ENCODE measurements around the gene C19orf85. TPM values are rescaled to one million over a fixed set of nuclear protein-coding genes. Genes with fewer than 3 reads are reported as not detected.

The C19orf85 gene
- total and polyA plus RNA-seq, 10 of the 15 experiments (the other 5 are each of a cell fraction or from before 2014, with no cell fraction given) = not detected

- TF ChIP-seq, protein P1, sequence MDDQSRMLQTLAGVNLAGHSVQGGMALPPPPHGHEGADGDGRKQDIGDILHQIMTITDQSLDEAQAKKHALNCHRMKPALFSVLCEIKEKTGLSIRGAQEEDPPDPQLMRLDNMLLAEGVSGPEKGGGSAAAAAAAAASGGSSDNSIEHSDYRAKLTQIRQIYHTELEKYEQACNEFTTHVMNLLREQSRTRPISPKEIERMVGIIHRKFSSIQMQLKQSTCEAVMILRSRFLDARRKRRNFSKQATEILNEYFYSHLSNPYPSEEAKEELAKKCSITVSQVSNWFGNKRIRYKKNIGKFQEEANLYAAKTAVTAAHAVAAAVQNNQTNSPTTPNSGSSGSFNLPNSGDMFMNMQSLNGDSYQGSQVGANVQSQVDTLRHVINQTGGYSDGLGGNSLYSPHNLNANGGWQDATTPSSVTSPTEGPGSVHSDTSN (IDR thresholded peaks at IDR 0.05; ENCODE audit: insufficient replicate concordance, low read depth, low read length) = peak; percentile 97
- TF ChIP-seq ZBTB33 (IDR thresholded peaks at IDR 0.05) (no peak), USF2 (IDR thresholded peaks at IDR 0.05; ENCODE audit: borderline replicate concordance, low read depth, low read length) (peak; percentile 81), SMAD5 (IDR thresholded peaks at IDR 0.05; ENCODE audit: low read depth) (peak; percentile 36; the same call in 1 of the 2 replicates), GATAD2B (conservative IDR thresholded peaks at IDR 0.05; ENCODE audit: low read depth) (peak; percentile 57), USF1 (IDR thresholded peaks at IDR 0.05; ENCODE audit: borderline replicate concordance, extremely low read length, insufficient read depth, low read depth, low read length) (peak; percentile 86), RBBP5 (conservative IDR thresholded peaks at IDR 0.05) (no peak), SP1 (IDR thresholded peaks at IDR 0.05; ENCODE audit: low read depth, low read length) (peak; percentile 99), NFIC (IDR thresholded peaks at IDR 0.05; ENCODE audit: low read depth, low read length) (no peak), TBL1XR1 (IDR thresholded peaks at IDR 0.05; ENCODE audit: low read depth, low read length) (no peak), STAT1 (conservative IDR thresholded peaks at IDR 0.05) (0 out of 2 replicates have a peak, but pooled peaks have one; percentile 72), RUNX3 (IDR thresholded peaks at IDR 0.05; ENCODE audit: low read length) (peak; percentile 10), CBX3 (IDR thresholded peaks at IDR 0.05; ENCODE audit: borderline replicate concordance, low read depth) (no peak), SREBF2 (IDR thresholded peaks at IDR 0.05; ENCODE audit: low read length) (no peak), NR2F1 (conservative IDR thresholded peaks at IDR 0.05) (peak; percentile 59)
- TF ChIP-seq, protein P2, sequence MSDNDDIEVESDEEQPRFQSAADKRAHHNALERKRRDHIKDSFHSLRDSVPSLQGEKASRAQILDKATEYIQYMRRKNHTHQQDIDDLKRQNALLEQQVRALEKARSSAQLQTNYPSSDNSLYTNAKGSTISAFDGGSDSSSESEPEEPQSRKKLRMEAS (IDR thresholded peaks at IDR 0.05; ENCODE audit: low read depth, low read length) = peak; percentile 92
- TF ChIP-seq, protein P3, sequence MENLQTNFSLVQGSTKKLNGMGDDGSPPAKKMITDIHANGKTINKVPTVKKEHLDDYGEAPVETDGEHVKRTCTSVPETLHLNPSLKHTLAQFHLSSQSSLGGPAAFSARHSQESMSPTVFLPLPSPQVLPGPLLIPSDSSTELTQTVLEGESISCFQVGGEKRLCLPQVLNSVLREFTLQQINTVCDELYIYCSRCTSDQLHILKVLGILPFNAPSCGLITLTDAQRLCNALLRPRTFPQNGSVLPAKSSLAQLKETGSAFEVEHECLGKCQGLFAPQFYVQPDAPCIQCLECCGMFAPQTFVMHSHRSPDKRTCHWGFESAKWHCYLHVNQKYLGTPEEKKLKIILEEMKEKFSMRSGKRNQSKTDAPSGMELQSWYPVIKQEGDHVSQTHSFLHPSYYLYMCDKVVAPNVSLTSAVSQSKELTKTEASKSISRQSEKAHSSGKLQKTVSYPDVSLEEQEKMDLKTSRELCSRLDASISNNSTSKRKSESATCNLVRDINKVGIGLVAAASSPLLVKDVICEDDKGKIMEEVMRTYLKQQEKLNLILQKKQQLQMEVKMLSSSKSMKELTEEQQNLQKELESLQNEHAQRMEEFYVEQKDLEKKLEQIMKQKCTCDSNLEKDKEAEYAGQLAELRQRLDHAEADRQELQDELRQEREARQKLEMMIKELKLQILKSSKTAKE (IDR thresholded peaks at IDR 0.05; ENCODE audit: low read depth, poor library complexity, severe bottlenecking) = no peak
- TF ChIP-seq, protein P4, sequence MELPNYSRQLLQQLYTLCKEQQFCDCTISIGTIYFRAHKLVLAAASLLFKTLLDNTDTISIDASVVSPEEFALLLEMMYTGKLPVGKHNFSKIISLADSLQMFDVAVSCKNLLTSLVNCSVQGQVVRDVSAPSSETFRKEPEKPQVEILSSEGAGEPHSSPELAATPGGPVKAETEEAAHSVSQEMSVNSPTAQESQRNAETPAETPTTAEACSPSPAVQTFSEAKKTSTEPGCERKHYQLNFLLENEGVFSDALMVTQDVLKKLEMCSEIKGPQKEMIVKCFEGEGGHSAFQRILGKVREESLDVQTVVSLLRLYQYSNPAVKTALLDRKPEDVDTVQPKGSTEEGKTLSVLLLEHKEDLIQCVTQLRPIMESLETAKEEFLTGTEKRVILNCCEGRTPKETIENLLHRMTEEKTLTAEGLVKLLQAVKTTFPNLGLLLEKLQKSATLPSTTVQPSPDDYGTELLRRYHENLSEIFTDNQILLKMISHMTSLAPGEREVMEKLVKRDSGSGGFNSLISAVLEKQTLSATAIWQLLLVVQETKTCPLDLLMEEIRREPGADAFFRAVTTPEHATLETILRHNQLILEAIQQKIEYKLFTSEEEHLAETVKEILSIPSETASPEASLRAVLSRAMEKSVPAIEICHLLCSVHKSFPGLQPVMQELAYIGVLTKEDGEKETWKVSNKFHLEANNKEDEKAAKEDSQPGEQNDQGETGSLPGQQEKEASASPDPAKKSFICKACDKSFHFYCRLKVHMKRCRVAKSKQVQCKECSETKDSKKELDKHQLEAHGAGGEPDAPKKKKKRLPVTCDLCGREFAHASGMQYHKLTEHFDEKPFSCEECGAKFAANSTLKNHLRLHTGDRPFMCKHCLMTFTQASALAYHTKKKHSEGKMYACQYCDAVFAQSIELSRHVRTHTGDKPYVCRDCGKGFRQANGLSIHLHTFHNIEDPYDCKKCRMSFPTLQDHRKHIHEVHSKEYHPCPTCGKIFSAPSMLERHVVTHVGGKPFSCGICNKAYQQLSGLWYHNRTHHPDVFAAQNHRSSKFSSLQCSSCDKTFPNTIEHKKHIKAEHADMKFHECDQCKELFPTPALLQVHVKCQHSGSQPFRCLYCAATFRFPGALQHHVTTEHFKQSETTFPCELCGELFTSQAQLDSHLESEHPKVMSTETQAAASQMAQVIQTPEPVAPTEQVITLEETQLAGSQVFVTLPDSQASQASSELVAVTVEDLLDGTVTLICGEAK (IDR thresholded peaks at IDR 0.05; ENCODE audit: borderline replicate concordance) = peak; percentile 26; the same call in 1 of the 2 replicates
Observed at GRCh38 chr19:55461259-55461973, 3.1 kb downstream of the C19orf85 start, which contains the start of gene ISOC2 (continued).

Measured in GM12878 (cell line).